Measurements from ENCODE around the gene EPHB3. TPM values are rescaled to one million over a fixed set of nuclear protein-coding genes. Genes with fewer than 3 reads are reported as not detected.

Gene EPHB3
- total and polyA plus RNA-seq, 2 donors (not counting 3 experiments of a cell fraction or from before 2014, with no cell fraction given): 0.01 TPM; not detected in 1

DNA sequence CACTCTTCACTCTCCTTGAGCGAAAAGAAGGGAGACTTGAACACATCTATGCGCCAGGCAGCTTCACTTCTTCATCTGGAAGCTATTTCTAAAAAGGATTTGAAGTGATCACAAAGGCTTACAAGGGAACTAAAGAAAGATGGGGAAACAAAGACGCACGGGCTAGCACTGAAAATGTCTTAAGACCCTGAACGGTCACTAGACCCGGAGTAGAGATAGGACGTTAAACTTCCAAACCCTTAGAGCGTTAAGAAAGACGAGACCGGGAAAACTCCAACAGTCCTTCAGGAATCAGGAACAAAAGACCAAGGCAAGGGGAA, 47.5 kb upstream of the EPHB3 start:
- Histone ChIP-seq H3K79me2 (ENCODE audit: control insufficient read depth, insufficient read depth, low read length) (no peaks in the 10 kb centered on the region), H4K20me1 (replicated peaks; ENCODE audit: control insufficient read depth, extremely low read depth, insufficient read depth, low read length) (no peaks in the 10 kb centered on the region), H3K4me3 (replicated peaks in 1 of 3; ENCODE audit: insufficient read depth in 1 of 3, low read depth in 1 of 3, low read length in 3 of 3) (no peak overlapping the region), H3K9me1 (replicated peaks; ENCODE audit: control insufficient read depth, extremely low read depth, insufficient read depth, low read length) (no peaks in the 10 kb centered on the region), H3K4me1 (ENCODE audit: control insufficient read depth, extremely low read depth, insufficient read depth, low read length) (peaks cover 5% of the 10 kb centered on the region), H3K27me3 (ENCODE audit: control insufficient read depth in 2 of 2, insufficient read depth in 2 of 2, low read length in 2 of 2) (peaks cover 28 to 32% of the 10 kb centered on the region in 2 experiments), H3K9ac (replicated peaks; ENCODE audit: extremely low read depth, insufficient read depth, low read length) (no peak overlapping the region), H3K36me3 (ENCODE audit: control insufficient read depth in 2 of 2, extremely low read depth in 1 of 2, insufficient read depth in 2 of 2, low read length in 2 of 2) (no peaks in the 10 kb centered on the region), H2AFZ (ENCODE audit: low read depth, low read length) (peak overlapping the region; percentile 52), H3K27ac (ENCODE audit: insufficient read depth, low read depth, low read length) (no peak overlapping the region), H3K9me3 (replicated peaks; ENCODE audit: control insufficient read depth, insufficient read depth, low read length) (no peaks in the 10 kb centered on the region), H3K4me2 (ENCODE audit: insufficient read depth, low read length) (peak overlapping the region; percentile 53)
- dilution Hi-C loops (cut with MboI; ENCODE audit: extremely low pct_ligation_motif_present, low sequenced_read_pairs): no loop called here
- DNase-seq (ENCODE audit: low read depth, low spot score): peak; percentile 54
- TF ChIP-seq CTCF (IDR thresholded peaks at IDR 0.05; ENCODE audit: extremely low read depth in 1 of 2, insufficient read depth in 1 of 2, low read depth in 1 of 2, low read length in 2 of 2) (no peak), POLR2A (IDR thresholded peaks at IDR 0.05; ENCODE audit: low read depth, low read length) (no peak), POLR2AphosphoS5 (IDR thresholded peaks at IDR 0.05; ENCODE audit: insufficient read depth, low read depth, low read length) (no peak), MYC (IDR thresholded peaks at IDR 0.05; ENCODE audit: low read depth, low read length) (no peak), EZH2 (IDR thresholded peaks at IDR 0.05; ENCODE audit: borderline replicate concordance, low read depth, low read length, severe bottlenecking) (no peak), JUN (IDR thresholded peaks at IDR 0.05; ENCODE audit: borderline replicate concordance, insufficient read depth, insufficient read length, low read depth) (no peak), GATA2 (IDR thresholded peaks at IDR 0.05; ENCODE audit: insufficient read depth, insufficient read length, low read depth, low read length) (no peak), FOS (IDR thresholded peaks at IDR 0.05; ENCODE audit: borderline replicate concordance, insufficient read depth, low read length) (no peak)
- TF ChIP-seq, protein P1, sequence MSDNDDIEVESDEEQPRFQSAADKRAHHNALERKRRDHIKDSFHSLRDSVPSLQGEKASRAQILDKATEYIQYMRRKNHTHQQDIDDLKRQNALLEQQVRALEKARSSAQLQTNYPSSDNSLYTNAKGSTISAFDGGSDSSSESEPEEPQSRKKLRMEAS (IDR thresholded peaks at IDR 0.05; ENCODE audit: insufficient read depth, insufficient read length): no peak
- no peak for FAIRE-seq
- CTCF ChIA-PET: interaction anchor here (0.9 to 7.4 kb wide), 38 partner anchors 8 to 177 kb away, joined by 3 to 201 read pairs (median 6); partner anchors contain the start of genes EPHB3 and FAM131A
- intact Hi-C loops (cut with micrococcal nuclease): loop anchor here (1.0 kb wide), 1 partner anchor 11 kb away; no protein-coding TSS in a partner anchor
- BruUV-seq (replicated peaks): no TSS peak
- POLR2A ChIA-PET: interaction anchor here (1.2 kb wide), 1 partner anchor 142 kb away, joined by 4 read pairs; no protein-coding TSS in a partner anchor

Measured in endothelial cell of umbilical vein (primary cell).